ENCODE results near the gene TNIP3. TPM values are rescaled to one million over a fixed set of nuclear protein-coding genes. Genes with fewer than 3 reads are reported as not detected.
"Not testable (repeated sequence)": the region's sequence is repeated elsewhere in the genome, so short reads cannot be mapped to it uniquely, and the experiment has no call there.

Gene TNIP3
- polyA plus RNA-seq, 12 donors, result 0.12 to 1.3 (median 0.22) TPM; not detected in 4

- no peak for DNase-seq
These were observed 16.4 kb upstream of the TNIP3 start for GRCh38 chr4:121180558-121180957.

GRCh38 chr4:121177246-121178137 lies 13.4 kb upstream of the TNIP3 start:
- DNase-seq, result no peak

GRCh38 chr4:121176082-121176934 lies 12.2 kb upstream of the TNIP3 start:
- DNase-seq, result no peak

GRCh38 chr4:121171477-121171876 lies 7.4 kb upstream of the TNIP3 start:
- not testable (repeated sequence) for DNase-seq

GRCh38 chr4:121168446-121169281 lies 4.5 kb upstream of the TNIP3 start:
- no peak for DNase-seq

- DNase-seq, result no peak
These were observed 2.9 kb upstream of the TNIP3 start for GRCh38 chr4:121166976-121167375.

GRCh38 chr4:121165206-121165605 lies 1.1 kb upstream of the TNIP3 start:
- no peak for DNase-seq

- peak; percentile 17 for DNase-seq
These were observed 7.0 kb downstream of the TNIP3 start for GRCh38 chr4:121156822-121157769.

GRCh38 chr4:121155893-121156292 lies 8.2 kb downstream of the TNIP3 start:
- no peak for DNase-seq

- DNase-seq, result no peak
These were observed 10.0 kb downstream of the TNIP3 start for GRCh38 chr4:121154103-121154515.

- DNase-seq, result no peak
These were observed 12.2 kb downstream of the TNIP3 start for GRCh38 chr4:121151942-121152341.

- DNase-seq, result no peak
These were observed 13.6 kb downstream of the TNIP3 start for GRCh38 chr4:121150486-121150885.

- no peak for DNase-seq
These were observed 14.1 kb downstream of the TNIP3 start for GRCh38 chr4:121150003-121150402.

GRCh38 chr4:121148621-121149020 lies 15.5 kb downstream of the TNIP3 start:
- no peak for DNase-seq

- DNase-seq, result no peak
These were observed 16.1 kb downstream of the TNIP3 start for GRCh38 chr4:121148000-121148399.

GRCh38 chr4:121146530-121146929 lies 17.6 kb downstream of the TNIP3 start:
- DNase-seq, result no peak

GRCh38 chr4:121145430-121145829 lies 18.7 kb downstream of the TNIP3 start:
- no peak for DNase-seq

GRCh38 chr4:121144021-121144420 lies 20.1 kb downstream of the TNIP3 start:
- no peak for DNase-seq

- no peak for DNase-seq
These were observed 21.0 kb downstream of the TNIP3 start for GRCh38 chr4:121143131-121143530.

- no peak for DNase-seq
These were observed 23.2 kb downstream of the TNIP3 start for GRCh38 chr4:121140716-121141460.
